H4 (cell line): Measurements from ENCODE around the gene FURIN. TPM values are rescaled to one million over a fixed set of nuclear protein-coding genes. Genes with fewer than 3 reads are reported as not detected.
A peak's percentile ranks its signal among the peaks of the same experiment; 100 is the strongest.
"Not testable (repeated sequence)": the region's sequence is repeated elsewhere in the genome, so short reads cannot be mapped to it uniquely, and the experiment has no call there.

ENCODE experiments used
- DNase-seq: peaks from one replicate; pipeline ENCODE4 v3.0.0-alpha.2; 2015; ENCODE audit warnings: low spot score
- total RNA-seq: library from RNA; depleted of rRNA; stranded (reverse); fragments of >200 nt; shearing (Covaris generic); gene quantifications from 2 replicates; pipeline ENCODE4 v1.2.3, GENCODE V29; 2014

Gene FURIN
- total RNA-seq, 1 experiment from 2014 or later: 8.1 TPM

DNA sequence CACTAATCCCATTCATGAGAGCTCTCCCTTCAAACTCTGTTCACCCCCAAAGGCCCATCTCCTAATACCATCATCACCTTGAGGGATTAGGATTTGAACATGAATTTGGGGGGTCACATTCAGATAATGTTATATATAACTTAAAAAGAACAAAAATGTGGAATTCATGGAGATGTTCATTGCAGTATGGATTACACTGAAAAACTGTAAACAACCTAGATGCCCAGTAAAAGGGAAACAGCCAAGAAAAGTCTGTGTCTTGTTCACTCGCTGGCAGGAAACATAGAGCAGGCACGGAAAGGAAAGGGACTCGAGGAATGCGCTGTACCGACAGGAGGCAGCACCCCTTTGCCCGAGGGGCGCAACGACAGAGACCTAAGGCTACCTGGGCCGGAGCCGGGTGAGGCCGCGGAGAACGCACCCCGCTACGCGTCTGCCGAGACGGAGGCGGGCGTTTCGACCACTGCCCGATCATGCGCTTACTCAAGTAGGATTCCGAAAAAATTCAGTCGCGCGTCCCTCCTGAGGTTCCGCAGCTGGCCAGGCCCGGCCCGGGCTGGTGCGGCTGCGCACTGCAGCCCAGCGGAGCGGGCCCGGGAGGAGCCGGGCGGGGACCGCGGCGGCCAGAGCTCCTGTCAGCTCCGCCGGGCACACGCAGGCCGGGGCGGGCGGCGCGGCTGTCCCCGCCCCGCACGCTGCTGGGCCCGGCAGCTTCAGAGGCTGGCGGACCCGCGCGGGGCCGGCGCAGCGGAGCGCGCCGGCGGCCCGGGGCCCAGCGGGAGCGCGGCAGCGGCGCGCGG, 33.9 kb downstream of the FURIN start:
- peak; percentile 72 for DNase-seq

DNA sequence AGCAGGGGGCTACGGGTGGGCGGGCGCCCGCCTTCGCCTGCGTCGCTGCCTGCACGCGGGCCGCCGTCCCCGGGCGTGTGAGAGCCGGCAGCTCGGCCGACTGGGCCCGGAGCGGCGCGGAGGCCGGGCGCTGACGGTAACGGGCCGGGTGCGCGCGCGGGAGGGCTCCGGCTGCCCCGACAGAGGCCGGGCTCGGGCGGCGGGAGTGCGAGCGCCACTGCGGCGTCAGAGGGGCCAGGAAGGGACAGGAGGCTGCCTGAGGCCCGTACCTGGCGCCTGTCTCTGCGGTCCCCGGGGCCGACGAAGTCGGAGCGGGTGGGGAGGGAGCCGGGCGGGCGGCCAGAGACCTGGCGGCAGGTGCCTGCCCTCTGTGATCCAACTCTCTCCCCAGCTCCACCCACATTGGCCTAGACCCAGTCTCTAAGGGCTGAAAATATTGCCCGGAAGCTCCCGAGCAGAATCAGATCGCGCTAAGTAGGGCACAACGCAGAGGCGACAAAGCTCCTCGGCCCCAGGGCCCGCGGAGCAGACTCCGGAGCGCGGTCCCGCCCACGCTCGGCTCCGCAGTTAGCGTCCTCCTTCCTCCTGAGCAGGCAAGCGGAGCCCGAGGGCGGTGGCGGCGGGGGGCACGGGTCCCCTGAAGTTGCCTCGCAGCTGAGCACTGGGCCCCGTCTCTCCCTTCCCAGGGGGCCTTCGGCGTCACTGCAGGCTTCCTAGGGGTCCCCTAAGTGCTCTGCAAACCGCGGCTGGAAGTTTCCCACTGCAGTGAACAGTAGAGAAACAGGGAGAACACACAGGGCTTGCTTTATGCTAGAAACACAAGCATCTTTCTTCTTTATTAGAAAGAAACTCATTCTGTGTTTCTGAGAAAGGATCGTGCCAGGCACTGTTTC, 34.7 kb downstream of the FURIN start, which contains the start of gene MAN2A2:
TSS of gene MAN2A2 (plus strand) at position 463 of the 893 bp plus-strand sequence. CDS start 906 bp downstream, outside the sequence.
- no peak for DNase-seq

DNA sequence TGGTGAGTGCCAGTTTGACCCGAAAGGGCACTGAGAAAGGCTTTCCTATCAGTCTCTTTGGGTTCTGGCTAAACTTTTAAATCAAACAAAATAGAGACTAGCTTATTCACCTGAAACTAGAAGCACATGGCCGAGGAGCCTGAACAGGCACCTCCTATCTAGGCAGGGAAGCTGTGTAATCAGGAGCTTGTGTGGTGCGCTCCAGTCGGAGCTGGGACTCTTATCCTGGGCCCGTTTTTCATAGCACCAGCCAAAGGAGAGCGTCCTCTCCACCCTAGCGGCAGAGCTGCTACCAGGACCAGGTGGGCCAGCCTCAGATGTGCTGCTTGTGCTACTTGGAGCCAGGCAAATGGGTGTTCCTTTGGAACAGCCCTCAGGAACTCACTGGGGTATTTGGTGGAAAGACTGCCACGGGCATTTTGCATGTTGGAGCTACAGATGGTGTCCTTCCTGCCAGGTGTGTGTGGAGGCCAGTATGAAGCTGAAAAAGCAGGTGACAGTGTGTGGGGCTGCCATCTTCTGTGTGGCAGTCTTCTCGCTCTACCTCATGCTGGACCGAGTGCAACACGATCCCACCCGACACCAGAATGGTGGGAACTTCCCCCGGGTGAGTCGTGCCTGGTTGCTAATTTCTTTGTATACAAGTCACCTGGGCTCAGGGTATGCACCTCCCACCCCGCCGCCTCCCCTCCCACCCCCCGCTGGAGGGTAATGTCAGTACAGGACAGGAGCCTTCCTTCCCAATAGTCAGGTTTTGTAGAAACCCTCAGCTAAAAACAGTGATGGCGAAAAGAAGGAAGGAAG, 35.5 kb downstream of the FURIN start:
- no peak for DNase-seq

DNA sequence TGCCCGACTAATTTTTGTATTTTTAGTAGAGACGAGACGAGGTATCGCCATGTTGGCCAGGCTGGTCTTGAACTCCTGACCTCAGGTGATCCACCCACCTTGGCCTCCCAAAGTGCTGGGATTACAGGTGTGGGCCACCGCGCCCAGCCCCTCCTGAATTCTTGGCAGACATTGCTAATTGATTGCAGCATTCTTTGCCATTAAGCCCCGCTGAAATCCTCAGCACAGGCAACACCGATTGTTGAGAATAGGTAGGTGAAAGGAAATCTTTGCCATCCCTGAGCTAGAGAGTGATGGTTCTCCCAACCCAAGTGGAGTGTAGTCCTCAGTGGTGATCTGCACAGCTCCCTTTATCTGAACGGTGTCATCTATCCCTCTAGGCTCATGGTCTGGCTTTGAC, 36.4 kb downstream of the FURIN start:
- no peak for DNase-seq

DNA sequence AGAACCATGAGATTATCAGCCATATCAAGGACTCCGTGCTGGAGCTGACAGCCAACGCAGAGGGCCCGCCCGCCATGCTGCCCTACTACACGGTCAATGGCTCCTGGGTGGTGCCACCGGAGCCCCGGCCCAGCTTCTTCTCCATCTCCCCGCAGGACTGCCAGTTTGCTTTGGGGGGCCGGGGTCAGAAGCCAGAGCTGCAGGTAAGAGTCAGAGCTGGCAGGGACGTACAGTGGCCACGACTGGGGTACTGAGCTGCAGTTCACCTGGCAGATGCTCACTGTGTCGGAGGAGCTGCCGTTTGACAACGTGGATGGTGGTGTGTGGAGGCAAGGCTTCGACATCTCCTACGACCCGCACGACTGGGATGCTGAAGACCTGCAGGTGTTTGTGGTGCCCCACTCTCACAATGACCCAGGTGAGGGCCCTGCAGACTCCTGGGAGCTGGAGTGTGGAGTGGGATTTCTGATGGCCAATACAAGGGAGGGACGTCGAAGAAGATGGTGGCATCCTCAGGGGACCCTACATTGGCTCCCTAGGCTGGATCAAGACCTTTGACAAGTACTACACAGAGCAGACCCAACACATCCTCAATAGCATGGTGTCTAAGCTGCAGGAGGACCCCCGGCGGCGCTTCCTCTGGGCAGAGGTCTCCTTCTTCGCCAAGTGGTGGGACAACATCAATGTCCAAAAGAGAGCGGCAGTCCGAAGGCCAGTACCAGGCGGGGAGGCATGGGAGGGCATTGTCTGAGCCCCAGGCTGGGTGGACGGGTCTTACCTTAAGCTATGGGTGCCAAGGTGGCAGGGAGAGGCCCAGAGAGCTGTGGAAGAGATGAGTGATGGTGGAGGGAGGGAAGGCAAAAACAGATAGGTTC, 37.2 kb downstream of the FURIN start:
- no peak for DNase-seq

DNA sequence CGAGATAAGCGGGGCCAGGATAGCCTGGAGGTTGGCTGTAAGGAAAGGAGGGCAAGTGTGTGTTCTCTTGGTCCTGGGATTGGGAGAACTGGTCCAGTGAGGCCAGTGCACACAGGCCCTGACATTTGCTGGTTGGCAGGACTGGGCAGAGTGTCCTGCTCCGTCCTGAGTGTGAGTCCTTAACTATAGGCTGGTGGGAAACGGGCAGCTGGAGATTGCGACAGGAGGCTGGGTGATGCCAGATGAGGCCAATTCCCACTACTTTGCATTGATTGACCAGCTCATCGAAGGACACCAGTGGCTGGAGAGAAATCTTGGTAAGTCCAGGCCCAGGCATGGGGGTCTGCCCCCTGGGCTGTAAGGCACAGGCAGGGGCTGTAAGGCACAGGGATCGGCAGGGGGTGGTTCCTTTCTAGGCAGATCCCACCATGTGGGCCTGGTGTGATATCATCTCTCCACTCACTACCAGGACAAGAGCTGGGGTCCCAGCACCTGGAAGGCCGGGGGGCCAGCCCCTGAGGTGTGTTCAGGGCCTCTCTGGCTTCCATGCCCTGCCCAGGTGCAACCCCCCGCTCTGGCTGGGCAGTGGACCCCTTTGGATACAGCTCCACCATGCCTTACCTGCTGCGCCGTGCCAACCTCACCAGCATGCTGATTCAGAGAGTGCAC, 37.9 kb downstream of the FURIN start:
- no peak for DNase-seq

DNA sequence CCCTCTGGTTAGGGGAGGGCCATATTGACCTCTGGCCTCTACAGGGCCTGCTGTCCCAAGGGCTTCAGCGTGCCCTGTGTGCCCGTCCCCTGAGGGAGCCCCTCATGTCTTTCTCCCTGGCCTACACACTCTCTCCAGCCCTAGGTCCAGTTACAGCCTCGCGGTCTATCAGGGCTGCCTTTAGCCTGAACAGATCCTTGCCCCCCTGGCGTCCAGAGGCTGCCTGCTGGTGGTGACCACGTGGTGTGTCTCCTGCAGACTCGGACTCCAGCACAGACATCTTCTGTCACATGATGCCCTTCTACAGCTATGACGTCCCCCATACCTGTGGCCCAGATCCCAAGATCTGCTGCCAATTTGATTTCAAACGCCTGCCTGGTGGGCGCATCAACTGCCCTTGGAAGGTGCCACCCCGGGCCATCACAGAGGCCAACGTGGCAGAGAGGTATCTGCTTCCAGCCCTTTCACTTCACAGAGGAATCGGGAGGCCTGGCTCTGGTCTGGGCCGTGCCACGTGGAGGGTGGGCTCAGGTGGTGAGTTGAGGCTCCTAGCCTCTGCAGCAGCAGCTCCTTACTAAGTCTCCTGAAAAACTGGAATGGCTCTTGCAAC, 38.8 kb downstream of the FURIN start:
- DNase-seq: no peak

DNA sequence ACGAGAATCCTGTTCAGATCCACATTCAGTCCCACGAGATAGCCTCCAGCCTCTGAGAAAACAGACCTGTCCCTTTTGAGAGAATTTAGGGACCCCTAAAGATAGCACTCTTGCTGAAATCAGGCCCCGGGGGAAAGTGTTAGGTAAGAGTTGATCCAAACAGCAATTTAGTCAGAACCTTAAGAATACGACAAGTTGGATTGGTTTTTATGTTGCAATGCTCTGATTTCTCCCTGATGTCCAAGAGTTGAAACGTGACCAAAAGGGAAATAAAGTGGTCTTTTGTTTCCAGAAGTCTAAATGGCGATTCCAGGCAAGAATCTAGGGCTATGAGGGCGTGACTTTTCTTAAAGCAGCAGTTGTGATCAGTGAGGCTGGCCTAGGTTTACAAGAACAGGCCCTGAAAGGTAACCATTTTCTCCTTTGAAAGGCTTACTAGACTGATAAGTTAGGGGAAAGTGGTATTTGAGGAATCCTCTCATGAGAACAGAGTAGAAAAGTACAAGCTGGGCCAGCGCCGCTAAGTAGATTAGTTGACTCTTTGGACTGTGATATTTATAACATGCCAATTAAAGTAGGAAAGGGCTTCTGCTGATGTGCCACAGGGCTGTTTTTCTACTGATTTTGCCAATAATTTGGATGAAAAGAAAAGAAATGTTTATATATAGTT, 39.6 kb downstream of the FURIN start:
- no peak for DNase-seq

DNA sequence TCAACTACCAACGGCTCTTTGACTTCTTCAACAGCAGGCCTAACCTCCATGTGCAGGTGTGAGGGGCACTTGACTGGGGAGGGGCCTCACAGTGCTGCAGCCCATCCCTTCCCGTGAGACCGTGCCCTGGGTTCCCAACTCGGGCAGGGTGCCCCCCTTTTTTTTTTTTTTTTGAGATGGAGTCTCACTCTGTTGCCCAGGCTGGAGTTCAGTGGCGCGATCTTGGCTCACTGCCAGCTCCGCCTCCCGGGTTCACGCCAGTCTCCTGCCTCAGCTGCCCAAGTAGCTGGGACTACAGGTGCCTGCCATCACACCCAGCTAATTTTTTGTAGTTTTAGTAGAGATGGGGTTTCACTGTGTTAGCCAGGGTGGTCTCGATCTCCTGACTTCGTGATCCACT, 41.1 kb downstream of the FURIN start:
- not testable (repeated sequence) for DNase-seq

DNA sequence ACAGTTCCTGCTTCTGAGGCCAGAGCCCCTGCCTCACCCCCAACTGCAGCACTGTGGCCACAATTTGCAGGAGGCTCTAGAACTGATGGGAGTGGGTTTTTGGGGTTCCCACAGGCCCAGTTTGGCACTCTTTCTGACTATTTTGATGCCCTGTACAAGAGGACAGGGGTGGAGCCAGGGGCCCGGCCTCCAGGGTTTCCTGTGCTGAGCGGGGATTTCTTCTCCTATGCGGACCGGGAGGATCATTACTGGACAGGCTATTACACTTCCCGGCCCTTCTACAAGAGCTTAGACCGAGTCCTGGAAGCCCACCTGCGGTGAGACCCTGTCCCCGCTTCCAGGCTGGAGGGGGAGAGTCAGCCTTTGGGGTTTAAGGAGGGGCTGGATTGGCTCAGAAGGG, 41.6 kb downstream of the FURIN start:
- no peak for DNase-seq

DNA sequence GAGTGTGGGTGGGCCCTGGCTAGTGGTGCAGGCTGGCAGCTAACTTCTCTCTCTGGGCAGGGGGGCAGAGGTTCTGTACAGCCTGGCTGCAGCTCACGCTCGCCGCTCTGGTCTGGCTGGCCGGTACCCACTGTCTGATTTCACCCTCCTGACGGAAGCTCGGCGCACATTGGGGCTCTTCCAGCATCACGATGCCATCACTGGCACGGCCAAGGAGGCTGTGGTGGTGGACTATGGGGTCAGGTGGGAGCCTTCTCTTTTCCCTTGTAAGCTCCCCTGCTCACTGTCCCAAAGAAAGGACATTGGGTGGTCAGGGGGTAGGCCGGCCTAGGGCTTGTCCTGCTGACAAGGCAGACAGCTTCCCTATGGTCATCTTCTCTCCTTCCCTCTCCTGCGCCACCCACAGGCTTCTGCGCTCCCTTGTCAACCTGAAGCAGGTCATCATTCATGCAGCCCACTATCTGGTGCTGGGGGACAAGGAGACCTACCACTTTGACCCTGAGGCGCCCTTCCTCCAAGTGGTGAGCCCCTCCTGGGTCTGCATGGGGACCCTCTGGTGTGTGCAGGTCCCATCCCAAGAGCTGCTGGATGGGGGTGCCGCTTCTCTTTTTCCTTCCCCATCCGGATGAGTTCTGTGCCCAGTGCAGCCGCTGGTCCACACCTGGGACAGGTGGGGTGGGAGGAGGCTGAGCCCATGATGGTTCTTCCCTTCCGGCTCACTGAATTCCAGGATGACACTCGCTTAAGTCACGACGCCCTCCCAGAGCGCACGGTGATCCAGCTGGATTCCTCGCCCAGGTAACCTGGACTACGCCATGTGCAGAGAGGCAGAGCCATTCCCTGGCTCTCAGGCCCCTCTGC, 42.3 kb downstream of the FURIN start:
- DNase-seq: no peak

DNA sequence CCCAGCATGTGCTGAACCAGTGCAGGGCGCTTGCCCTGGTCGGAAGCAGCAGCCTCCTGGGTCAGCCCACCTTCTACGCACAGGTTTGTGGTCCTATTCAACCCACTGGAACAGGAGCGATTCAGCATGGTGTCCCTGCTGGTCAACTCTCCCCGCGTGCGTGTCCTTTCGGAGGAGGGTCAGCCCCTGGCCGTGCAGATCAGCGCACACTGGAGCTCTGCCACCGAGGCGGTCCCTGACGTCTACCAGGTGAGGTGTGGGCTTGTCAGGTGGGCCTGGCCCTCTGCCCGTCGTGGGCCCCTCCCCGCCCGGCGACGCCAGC, 42.9 kb downstream of the FURIN start:
- DNase-seq: no peak

DNA sequence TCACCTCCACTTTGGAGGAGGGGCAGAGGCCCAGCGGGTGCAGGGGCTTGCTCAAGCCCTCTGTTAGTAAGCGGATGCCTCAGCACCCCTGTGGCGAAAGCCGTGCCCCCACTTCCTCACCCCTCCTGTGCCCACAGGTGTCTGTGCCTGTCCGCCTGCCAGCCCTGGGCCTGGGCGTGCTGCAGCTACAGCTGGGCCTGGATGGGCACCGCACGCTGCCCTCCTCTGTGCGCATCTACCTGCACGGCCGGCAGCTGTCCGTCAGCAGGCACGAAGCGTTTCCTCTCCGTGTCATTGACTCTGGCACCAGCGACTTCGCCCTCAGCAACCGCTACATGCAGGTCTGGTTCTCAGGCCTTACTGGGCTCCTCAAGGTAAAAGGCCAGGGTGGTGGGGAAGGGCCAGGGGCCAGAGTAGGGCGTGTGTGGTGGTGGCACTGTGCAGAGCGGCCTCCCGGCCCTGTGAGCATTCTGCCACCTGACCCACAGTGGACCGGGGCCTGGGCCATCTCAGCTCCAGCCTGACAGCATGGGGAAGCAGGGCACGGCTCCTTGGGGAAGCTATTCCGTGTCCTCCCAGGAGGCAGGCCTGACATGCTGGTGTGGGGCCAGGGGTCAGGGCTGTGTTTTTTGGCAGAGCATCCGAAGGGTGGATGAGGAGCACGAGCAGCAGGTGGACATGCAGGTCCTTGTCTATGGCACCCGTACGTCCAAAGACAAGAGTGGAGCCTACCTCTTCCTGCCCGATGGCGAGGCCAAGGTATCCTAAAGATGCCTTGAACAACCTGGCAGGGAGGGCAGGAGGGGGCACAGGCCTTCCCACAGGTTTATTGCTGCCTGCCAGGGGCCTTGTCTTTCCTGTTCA, 43.8 kb downstream of the FURIN start:
- no peak for DNase-seq

DNA sequence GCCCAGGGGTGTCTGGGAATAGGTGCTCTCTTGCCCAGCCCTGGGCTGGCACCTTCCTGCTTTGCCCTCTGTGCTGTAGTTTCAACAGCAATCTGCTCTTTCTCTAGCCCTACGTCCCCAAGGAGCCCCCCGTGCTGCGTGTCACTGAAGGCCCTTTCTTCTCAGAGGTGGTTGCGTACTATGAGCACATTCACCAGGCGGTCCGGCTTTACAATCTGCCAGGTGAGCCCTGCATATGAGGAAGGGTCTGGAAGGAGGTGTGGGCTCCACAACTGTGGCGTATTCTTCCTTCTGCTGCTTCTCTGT, 44.3 kb downstream of the FURIN start:
- DNase-seq: no peak

DNA sequence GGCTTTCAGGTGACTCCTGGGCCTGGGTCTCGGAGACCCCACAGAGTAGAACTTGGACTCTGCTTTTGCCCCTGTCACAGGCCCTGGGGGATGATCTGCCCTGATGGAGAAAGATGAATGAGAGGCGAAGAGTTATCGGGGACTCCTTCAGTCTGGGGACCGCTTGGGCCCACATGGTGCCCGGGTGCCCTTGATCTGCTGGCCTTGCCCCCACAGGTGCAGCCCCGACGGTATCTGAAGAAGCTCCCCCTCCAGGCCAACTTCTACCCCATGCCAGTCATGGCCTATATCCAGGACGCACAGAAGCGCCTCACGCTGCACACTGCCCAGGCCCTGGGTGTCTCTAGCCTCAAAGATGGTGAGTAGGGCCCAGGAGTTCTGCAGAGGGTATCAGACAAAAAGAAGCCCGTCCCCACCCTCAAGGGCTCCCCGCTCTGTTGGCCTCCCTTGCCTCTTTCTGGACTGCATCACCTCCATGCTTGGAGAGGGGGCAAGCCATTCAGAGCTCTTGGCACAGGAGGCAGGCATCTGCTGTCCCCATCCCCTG, 45.1 kb downstream of the FURIN start:
- DNase-seq: no peak

DNA sequence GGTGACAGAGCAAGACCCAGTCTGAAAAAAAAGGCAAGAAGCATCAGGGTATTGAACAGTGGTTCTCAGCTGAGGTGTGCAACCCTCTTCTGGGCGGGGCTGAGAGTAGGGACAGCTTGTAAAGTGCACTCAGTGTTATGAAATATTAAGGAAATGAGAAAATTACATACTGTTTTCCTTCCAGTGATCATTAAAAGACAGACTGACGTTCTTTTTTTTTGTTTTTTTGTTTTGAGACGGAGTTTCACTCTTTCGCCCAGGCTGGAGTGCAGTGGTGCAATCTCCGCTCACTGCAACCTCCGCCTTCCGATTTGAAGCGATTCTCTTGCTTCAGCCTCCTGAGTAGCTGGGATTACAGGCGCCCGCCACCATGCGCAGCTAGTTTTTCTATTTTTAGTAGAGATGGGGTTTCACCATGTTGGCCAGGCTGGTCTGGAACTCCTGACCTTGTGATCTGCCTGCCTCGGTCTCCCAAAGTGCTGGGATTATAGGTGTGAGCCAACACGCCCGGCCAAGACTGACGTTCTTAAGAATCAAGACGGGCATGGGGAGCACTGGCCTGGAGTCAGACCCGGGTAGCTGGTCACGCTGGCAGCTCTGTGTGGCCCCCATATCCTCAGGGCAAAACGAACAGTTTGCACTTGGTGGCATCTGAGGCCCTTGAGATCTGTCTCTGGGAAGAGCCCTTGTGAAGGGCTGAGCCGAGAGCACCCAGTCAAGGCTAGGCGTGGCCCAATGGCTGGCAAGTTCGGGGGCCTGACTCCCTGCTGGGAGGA, 46.1 kb downstream of the FURIN start:
- no peak for DNase-seq
